Measurements from ENCODE around the gene TSSC4.

TSSC4 gene

DNA sequence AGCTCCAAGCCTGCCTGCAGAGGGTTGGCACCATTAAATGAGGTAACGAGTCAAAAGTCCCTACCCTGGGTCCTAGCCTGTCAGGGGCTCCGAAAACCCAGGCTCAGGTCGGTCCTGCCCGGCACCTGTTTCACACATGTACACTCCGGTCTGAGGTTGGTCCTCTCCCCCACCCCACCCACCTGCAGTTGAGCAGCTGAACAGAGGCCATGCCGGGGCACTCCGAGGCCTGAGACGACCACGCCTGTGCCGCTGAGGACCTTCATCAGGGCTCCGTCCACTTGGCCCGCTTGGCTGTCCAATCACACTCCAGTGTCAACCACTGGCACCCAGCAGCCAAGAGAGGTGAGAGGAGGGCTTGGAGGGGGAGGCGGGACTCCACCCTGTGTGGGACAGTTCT is 1.6 kb downstream of the TSSC4 start:
- no peak for DNase-seq

GRCh38 chr11:2402890-2403645 is 2.5 kb downstream of the TSSC4 start:
- no peak for DNase-seq

DNA sequence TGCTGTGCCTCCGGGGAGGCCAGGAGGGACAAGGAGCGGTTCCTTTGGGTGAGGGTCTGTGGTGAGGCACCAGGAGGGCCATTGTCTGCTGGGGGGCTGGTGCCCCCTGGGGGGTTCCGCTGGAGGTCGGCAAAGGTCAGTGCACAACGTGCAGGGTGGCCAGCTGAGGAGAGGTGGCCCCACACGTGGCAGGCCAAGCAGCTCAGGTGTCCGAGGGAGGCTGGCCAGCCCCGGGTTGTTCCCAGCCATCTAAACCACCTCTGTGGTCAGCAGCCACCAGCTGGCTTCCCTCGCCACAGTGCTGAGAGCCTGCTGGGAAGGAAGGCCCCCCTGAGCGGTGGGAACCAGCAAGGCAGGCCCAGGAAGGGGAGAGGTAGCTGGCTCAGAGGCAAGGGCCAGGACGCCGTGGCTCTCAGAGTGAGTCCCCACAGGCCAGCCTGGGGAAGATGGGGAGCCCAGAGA is 4.2 kb downstream of the TSSC4 start:
- DNase-seq: no peak

- no peak for DNase-seq
These were observed 5.9 kb downstream of the TSSC4 start for GRCh38 chr11:2406451-2406850.

DNA sequence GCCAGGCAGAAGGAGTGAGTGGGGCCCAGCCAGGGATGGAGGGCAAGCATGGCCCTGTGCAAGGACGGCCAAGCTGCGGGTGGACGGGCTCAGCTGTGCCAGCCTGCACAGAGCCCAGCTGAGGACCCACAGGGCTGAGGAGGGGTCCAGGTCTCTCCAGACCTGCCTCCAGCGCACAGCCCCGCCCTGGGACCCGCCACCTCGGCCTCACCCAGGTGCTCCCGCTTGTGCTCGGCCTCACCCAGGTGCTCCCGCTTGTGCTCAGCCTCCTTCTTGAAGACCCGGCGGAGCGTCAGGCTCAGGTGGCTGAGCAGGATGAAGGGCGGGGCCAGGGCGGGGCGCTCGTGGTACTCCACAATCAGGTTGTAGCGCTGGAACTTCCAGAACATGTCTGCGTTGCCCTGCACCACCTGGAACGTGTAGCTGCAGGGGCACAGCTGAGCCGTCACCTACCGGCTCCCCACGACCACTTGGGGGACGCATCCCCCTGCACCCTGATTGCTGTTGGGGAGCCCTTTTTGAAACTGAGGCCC is 6.4 kb downstream of the TSSC4 start:
- no peak for DNase-seq

- no peak for DNase-seq
These were observed 8.1 kb downstream of the TSSC4 start for GRCh38 chr11:2408671-2409070.

- DNase-seq: no peak
These were observed 8.6 kb downstream of the TSSC4 start for GRCh38 chr11:2409126-2409525.

DNA sequence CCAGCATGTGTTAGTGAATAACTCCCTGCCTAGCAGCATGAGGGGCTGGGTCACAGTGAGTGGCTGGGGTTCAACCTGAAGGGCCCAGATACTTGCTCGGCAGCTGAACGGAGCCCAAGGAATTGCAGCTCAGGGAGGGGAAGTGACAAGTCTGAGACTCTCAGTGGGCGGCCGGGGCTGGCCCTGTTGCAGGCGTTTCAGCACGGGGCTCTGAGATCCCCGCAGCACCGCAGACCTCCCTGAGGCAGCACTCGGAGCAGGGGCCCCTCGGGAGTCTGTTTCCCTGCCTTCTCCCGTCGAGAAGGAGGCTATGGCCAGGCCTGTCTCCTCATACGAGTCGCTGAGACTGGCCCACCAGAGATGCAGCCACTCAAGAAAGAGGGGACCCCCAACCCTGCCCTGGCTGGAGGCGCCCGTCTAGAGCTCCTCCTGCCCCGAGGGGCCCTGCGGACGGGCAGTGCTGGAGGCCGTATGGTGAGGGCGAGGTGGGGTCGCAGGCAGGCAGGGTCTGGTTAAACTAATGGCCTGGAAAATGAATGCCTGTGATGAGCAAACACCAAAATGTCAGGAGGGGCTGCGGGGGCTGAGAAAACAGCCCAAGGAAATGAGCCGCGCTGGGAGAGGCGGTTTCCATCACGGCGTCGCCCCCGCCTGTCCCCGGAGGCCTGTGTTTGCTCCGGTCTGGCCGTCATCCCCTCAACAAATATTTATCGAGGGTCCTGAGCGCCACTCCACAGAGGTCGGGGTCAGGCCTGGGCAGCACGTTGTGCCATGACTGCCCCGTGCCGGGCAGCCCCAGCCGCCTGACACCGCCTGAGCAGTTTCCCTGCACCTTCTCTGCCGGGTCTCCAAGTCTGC is 9.3 kb downstream of the TSSC4 start:
- DNase-seq: no peak

DNA sequence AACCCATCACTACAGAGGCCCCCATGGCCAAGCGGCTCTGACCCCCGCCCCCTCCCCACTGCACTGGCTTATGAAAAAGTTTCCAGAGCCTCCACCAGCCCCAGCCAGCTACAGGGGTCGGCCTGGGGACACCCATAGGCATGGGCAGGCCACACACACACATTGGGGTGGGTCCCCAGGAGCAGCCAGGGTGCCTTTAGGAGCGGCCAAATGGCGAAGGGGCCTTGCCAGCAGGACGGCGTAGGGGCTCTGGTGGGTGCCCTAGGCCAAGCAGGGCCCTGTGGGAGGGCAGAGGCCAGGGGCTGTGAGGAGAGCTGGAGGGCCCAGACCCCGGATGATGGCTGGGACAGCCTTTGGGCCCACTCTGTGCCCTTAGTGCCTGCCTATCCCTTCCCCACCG is 10.1 kb downstream of the TSSC4 start:
- DNase-seq: no peak

- no peak for DNase-seq
These were observed 11.1 kb downstream of the TSSC4 start for GRCh38 chr11:2411446-2412305.

DNA sequence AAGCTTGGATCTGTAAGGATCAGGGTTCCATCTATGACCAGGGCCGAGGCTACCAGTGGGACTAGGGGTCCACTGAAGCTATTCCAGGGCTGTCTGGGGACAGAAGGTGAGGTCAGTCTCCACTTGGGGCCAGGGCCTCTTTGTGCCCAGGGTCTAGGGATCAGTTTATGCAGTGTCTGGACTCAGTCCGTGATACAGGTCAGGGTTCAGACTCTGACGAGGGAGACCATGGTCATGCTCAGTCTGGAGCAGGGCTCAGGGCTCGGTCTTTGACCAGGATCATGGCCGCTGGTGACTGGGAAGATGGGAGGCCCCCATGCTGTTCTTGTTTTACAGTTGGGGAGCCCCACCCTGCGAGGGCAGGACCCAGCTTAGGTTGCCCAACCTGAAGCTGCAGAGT is 11.8 kb downstream of the TSSC4 start:
- no peak for DNase-seq

GRCh38 chr11:2413742-2414579 is 13.4 kb downstream of the TSSC4 start:
- DNase-seq: no peak

DNA sequence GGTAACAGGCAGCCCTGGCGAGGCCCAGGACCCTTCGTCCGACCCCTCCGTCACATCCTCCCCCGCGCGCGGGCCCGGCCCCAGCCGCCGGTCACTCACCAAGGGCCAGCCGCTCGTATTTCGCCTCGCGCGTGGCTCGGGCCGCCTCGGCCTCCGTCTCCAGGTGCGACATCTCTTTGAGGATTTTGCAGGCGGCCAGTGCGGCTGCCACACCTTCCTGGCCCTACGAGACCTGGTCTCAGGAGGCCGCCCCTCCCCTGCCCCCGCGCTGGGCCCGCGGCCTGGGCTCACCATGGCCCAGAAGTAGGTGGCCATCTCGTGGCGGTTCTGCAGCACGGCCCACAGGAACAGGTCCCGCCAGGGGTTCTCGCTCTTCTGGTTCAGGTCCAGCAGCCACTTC is 14.1 kb downstream of the TSSC4 start:
- DNase-seq: no peak

GRCh38 chr11:2415171-2415570 is 14.6 kb downstream of the TSSC4 start:
- DNase-seq: no peak

- DNase-seq: no peak
These were observed 15.2 kb downstream of the TSSC4 start for GRCh38 chr11:2415601-2416380.

- no peak for DNase-seq
These were observed 16.2 kb downstream of the TSSC4 start for GRCh38 chr11:2416765-2417164.

- DNase-seq: no peak
These were observed 17.5 kb downstream of the TSSC4 start for GRCh38 chr11:2417856-2418692.

GRCh38 chr11:2418693-2419360 is 18.3 kb downstream of the TSSC4 start:
- no peak for DNase-seq

DNA sequence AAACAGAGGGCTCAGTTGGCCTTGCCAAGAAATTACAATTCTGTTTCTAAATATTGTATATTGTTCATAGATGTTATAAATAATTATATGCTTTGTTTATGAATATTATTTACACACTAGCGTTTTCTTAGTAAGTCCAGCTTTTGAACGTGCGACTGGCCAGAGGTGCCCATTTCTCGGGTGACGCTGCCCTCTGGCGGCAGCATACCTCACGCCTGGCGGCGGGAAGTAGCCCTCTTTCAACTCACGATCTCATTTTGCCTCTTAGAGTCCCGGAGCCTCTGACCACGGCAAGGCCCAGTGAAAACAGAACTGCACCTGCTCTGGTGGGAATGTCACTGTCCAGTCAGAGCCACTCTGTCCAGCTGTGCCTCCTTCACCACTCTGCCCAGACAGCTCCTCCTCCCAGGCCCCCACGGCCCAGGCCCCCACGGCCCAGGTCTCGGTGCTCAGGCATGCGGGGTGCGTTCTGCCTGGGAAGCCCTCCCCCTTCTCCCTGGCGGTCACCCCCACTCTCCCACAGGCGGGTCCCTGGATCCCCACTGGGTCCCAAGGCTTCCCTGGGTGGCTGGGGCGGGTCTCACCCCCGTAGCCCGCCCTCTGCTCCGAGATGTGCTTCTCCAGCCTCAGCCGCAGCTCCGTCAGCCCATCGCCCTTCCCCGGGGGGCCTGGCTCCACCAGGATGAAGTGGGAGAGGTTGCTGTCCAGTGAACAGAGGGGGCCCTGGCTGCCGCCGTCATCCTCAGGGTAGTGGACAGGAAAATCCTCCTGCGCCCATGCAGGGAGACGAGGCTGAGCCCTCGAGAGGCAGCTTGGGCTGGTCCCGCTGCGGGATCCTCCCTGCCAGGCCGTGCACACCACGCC is 19.3 kb downstream of the TSSC4 start:
- peak; percentile 64 for DNase-seq

Data from NCI-H526 treated with DMSO at 0.1 percent for 48 hours (cell line).